ENCODE results near the gene UBAC2. TPM values are rescaled to one million over a fixed set of nuclear protein-coding genes. Genes with fewer than 3 reads are reported as not detected.
"Not testable (repeated sequence)": the region's sequence is repeated elsewhere in the genome, so short reads cannot be mapped to it uniquely, and the experiment has no call there.

UBAC2 gene
- total RNA-seq, 4 donors from 2014 or later = 41.8 to 51.0 (median 45.5) TPM

DNA sequence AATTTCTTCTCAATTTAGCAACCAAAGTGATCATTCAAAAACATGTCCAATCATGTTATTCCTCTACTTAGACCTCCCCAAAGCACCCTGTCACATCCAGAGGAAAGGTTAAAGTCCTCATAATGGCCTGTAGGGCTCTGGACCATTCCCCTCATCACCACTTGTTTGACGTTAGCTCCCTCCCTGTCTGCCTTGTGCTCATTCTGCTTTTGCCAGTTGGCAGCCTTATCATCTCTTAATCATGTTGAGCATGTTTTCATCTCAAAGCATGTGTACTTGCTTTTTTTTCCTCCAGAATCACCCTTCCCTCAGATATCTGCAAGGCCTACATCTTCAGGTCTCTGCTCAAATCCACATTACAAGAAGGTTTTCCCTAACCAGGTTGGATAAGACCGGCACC is 25.9 kb downstream of the UBAC2 start:
- ATAC-seq (ENCODE audit: low FRiP score) (no peak), DNase-seq (ENCODE audit: low spot score) (no peak)
- TF ChIP-seq, protein P1, sequence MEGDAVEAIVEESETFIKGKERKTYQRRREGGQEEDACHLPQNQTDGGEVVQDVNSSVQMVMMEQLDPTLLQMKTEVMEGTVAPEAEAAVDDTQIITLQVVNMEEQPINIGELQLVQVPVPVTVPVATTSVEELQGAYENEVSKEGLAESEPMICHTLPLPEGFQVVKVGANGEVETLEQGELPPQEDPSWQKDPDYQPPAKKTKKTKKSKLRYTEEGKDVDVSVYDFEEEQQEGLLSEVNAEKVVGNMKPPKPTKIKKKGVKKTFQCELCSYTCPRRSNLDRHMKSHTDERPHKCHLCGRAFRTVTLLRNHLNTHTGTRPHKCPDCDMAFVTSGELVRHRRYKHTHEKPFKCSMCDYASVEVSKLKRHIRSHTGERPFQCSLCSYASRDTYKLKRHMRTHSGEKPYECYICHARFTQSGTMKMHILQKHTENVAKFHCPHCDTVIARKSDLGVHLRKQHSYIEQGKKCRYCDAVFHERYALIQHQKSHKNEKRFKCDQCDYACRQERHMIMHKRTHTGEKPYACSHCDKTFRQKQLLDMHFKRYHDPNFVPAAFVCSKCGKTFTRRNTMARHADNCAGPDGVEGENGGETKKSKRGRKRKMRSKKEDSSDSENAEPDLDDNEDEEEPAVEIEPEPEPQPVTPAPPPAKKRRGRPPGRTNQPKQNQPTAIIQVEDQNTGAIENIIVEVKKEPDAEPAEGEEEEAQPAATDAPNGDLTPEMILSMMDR (IDR thresholded peaks at IDR 0.05) = no peak

DNA sequence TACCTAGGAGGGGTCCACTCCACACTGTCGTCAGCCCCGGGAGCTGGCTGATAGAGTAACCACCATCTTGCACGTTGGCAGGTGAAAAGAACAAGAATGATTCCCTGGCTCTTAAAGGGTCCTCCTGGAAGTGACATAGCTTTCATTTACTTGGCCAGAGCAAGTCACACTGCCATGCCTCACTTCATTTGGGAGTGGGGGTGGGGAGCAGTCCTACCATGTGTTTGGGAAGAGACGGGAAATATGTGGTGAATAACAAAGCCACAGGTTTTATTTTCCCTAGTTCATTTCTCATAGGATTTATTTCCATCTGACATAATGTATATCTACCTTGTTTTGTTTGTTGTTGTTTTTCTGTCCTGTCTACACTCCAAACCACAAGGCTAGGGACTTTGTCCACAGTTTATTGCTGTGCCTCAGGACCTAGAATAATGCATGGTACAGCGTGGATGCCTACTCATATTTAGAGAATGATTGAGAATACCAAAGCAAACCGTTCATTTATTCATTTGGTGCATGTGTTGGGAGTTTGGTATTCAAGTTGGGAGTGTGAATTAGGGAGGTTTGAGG is 26.8 kb downstream of the UBAC2 start:
- ATAC-seq (ENCODE audit: low FRiP score) = no peak
- no peak for DNase-seq (ENCODE audit: low spot score)
- TF ChIP-seq, protein P1 (IDR thresholded peaks at IDR 0.05) = no peak

DNA sequence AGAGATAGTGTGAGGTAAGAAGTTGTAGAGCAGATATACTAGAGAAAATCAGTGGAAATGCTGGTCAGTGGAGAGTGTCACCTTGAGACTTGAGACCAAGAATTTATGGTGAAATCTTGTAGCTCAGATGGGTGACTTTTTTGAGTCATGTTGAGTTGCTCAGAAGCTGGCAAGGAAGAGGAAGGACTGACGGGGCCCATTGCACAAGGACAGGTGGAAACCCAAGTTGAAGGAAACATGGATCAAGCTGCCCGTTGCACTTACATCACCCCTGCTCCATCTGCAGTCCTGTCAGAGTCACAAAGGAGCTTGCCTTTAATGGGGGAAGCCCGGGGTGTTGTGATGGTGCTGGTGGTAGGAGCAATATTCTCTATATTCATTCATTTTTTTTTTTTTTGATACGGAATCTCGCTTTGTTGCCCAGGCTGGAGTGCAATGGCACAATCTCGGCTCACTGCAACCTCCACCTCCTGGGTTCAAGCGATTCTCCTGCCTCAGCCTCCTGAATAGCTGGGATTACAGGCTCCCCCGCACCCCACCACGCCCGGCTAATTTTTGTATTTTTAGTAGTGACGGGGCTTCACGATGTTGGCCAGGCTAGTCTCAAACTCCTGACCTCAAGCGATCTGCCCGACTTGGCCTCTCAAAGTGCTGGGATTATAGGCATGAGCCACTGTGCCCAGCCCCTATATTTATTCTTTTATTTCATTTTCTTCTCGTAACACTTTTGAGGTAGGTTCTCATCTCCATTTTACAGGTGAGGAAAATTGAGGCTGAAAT is 27.4 kb downstream of the UBAC2 start:
- DNase-seq (ENCODE audit: low spot score) (no peak), ATAC-seq (ENCODE audit: low FRiP score) (no peak)

DNA sequence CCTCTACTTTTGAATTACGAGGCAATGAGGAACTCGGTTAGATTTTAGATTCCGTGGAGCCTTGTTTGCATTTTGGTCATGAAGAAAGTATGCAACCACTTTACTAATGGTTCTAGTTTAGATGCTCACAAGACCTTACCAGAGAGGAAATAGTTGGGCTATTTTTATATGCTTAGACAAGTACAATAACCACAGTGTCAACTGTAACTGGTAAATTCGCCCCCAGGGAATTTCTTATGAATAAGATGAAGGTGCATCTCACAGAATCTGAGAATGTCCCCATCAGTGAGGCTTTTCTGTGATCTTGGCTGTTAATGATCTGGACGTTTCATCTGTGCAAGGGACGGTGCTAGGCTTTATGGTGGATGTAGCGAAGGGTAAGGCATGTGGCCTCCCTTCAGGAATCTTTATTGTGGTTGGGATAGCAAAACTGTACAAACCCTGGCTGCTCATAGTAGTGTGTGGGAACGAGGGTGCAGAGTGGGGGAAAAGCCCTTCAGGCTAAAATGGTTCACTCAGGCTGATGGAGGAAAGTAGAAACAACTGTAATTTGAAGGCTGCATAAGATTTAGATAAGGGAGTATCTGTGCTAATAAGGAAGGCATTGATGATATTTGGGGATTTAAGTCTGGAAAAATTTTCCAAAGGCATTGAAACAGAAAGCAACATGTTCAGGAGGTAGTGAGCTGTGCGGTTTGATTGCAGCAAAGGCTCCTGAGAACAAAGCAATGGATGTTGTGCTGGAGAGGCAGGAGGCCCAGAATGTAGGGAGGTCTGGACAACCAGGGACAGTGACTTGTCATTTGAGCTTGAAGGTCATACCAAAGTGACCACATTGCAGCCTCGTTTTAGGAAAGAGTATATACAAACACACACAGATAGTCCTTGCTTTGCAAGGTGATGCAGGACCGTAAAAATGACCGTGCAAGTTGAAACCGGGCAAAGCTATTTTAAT is 28.4 kb downstream of the UBAC2 start:
- ATAC-seq (ENCODE audit: low FRiP score) = no peak

More for the DNA sequence above, 27.4 kb downstream of the UBAC2 start:
- TF ChIP-seq, protein P1 (IDR thresholded peaks at IDR 0.05) = no peak

DNA sequence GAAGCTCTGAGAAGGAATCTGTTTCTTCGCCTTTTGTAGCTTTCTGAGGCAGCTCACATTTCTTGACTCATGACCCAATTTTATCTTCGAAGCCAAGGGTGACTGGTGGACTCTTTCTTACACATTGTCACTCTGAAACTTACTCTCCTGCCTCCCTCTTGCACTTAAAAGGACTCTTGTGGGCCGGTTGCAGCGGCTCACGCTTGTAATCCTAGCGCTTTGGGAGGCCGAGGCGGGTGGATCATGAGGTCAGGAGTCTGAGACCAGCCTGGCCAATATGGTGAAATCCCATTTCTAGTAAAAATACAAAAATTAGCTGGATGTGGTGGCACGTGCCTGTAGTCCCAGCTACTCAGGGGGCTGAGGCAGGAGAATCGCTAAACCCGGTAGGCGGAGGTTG is 29.9 kb downstream of the UBAC2 start:
- ATAC-seq (ENCODE audit: low FRiP score); DNase-seq (ENCODE audit: low spot score): not testable (repeated sequence)

More for the DNA sequence above, 28.4 kb downstream of the UBAC2 start:
- TF ChIP-seq, protein P1 (IDR thresholded peaks at IDR 0.05) = no peak
- no peak for DNase-seq (ENCODE audit: low spot score)

DNA sequence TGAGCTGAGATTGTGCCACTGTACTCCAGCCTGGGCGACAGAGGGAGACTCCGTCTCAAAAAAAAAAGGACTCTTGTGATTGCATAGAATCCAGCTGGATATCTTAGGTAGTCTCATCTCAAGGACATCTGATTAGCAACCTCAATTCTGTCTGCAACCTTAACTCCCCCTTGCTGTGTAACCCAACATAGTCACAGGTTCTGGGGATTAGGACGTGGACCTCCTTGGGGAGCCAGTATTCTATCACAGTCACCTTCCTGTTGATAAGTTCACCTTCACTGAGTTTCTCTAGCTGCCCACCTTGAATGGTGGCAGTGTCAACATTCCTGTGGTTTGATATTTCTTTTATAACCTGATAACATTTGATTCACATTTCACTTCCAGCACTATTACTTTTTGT is 30.3 kb downstream of the UBAC2 start:
- no peak for ATAC-seq (ENCODE audit: low FRiP score)
- no peak for DNase-seq (ENCODE audit: low spot score)
- TF ChIP-seq, protein P1 (IDR thresholded peaks at IDR 0.05) = no peak

DNA sequence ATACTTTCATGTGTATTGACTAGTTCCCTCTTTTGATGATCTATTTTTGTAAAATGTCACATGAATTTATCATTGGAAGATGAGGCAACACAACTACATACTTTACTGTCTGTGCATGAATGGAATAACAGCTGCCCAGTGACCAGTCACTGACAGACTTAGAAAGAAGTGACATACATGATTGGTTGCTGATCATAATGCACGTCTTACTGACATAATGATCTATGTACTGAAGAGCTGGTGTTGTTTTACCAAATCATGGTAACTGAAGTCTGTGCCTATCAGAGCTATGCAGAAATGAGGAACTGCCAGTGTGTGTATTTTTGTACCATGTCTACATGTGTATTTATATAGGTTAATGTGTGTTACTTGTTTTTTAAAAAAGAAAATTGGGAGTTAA is 31.1 kb downstream of the UBAC2 start:
- TF ChIP-seq, protein P1 (IDR thresholded peaks at IDR 0.05) = no peak
- ATAC-seq (ENCODE audit: low FRiP score) = no peak
- DNase-seq (ENCODE audit: low spot score) = no peak

Measured in omental fat pad (tissue), 4 donors.